Neural cell (in vitro differentiated cells): Measurements from ENCODE around the gene NINJ1. TPM values are rescaled to one million over a fixed set of nuclear protein-coding genes. Genes with fewer than 3 reads are reported as not detected.

ENCODE experiments used
- H2AFZ ChIP-seq: fragments of 200-600, 300-800 bp; sonication (generic), shearing (Covaris generic); 2 replicates; pipeline ENCODE4 v1.6.0; 2014; ENCODE audit warnings: low read depth, mild to moderate bottlenecking, antibody characterized with exemption, low read length, moderate library complexity
- H3F3A ChIP-seq: fragments of 200-600 bp; shearing (Covaris generic); 2 replicates; pipeline ENCODE4 v1.6.1; 2016; ENCODE audit warnings: mild to moderate bottlenecking, moderate library complexity, mixed read lengths, antibody characterized with exemption, low read length; ENCODE audit not compliant: insufficient read depth, poor library complexity, severe bottlenecking
- H3K27ac ChIP-seq: fragments of 200-600, 300-800 bp; sonication (generic), shearing (Covaris generic); 2 replicates; pipeline ENCODE4 v1.5.1; 2014; ENCODE audit warnings: mild to moderate bottlenecking, low read length, moderate library complexity
- H3K27me3 ChIP-seq: fragments of 300-800, 200-600 bp; sonication (generic), shearing (Covaris generic); 2 replicates; pipeline ENCODE4 v1.6.0; 2014; ENCODE audit warnings: mild to moderate bottlenecking, low read depth, low read length, moderate library complexity; ENCODE audit not compliant: insufficient read depth
- H3K36me3 ChIP-seq: fragments of 300-800, 200-600 bp; sonication (generic), shearing (Covaris generic); 2 replicates; pipeline ENCODE4 v1.5.1; 2014; ENCODE audit warnings: mild to moderate bottlenecking, antibody characterized with exemption, low read length, moderate library complexity; ENCODE audit not compliant: insufficient read depth
- H3K4me2 ChIP-seq: fragments of 300-800, 200-600 bp; sonication (generic), shearing (Covaris generic); 2 replicates; pipeline ENCODE4 v1.6.0; 2014; ENCODE audit warnings: mild to moderate bottlenecking, low read length
- H3K4me3 ChIP-seq: fragments of 300-800, 200-600 bp; sonication (generic), shearing (Covaris generic); 2 replicates; pipeline ENCODE4 v1.5.1; 2014; ENCODE audit warnings: mild to moderate bottlenecking, low read length, moderate library complexity
- H3K79me2 ChIP-seq: fragments of 200-600 bp; shearing (Covaris generic); replicated peaks from 2 replicates; pipeline ENCODE4 v1.6.0; 2014; ENCODE audit warnings: mild to moderate bottlenecking, low read length, moderate library complexity; ENCODE audit not compliant: insufficient read depth
- H3K9ac ChIP-seq: fragments of 300-800, 200-600 bp; sonication (generic), shearing (Covaris generic); 2 replicates; pipeline ENCODE4 v1.6.1; 2016; ENCODE audit warnings: mild to moderate bottlenecking, low read length, mixed read lengths
- H3K9me2 ChIP-seq: fragments of 200-600 bp; shearing (Covaris generic); 2 replicates; pipeline ENCODE4 v1.6.1; 2016; ENCODE audit warnings: mild to moderate bottlenecking, low read length, mixed read lengths; ENCODE audit not compliant: insufficient read depth
- H3K9me3 ChIP-seq: fragments of 200-600, 300-800 bp; sonication (generic), shearing (Covaris generic); 2 replicates; pipeline ENCODE4 v1.6.1; 2016; ENCODE audit warnings: mild to moderate bottlenecking, mixed run types, low read length, moderate library complexity, mixed read lengths
- H4K20me1 ChIP-seq: fragments of 200-600 bp; shearing (Covaris generic); 2 replicates; pipeline ENCODE4 v1.6.1; 2016; ENCODE audit warnings: mild to moderate bottlenecking, mixed run types; ENCODE audit not compliant: insufficient read depth
- EP300 ChIP-seq: fragments of 450-650 bp; conservative IDR thresholded peaks from 2 replicates; pipeline ENCODE4 v1.6.1; 2014; ENCODE audit warnings: antibody characterized with exemption, mild to moderate bottlenecking, moderate library complexity; ENCODE audit not compliant: poor library complexity, severe bottlenecking
- EZH2 ChIP-seq: fragments of 200-600, 300-800 bp; shearing (Covaris generic), sonication (generic); IDR thresholded peaks from 2 replicates; pipeline ENCODE4 v1.6.1; 2014; ENCODE audit warnings: antibody characterized with exemption, low read length, borderline replicate concordance, mild to moderate bottlenecking; ENCODE audit not compliant: insufficient read depth, poor library complexity, severe bottlenecking
- MXI1 ChIP-seq: fragments of 450-650 bp; conservative IDR thresholded peaks from 2 replicates; pipeline ENCODE4 v1.6.1; 2014; ENCODE audit warnings: antibody characterized with exemption, mild to moderate bottlenecking; ENCODE audit not compliant: poor library complexity, severe bottlenecking
- RAD21 ChIP-seq: fragments of 450-650 bp; conservative IDR thresholded peaks from 2 replicates; pipeline ENCODE4 v1.6.1; 2014; ENCODE audit warnings: antibody characterized with exemption, mild to moderate bottlenecking, moderate library complexity
- SMC3 ChIP-seq: fragments of 450-650 bp; conservative IDR thresholded peaks from 2 replicates; pipeline ENCODE4 v1.6.1; 2014; ENCODE audit warnings: antibody characterized with exemption, mild to moderate bottlenecking, moderate library complexity; ENCODE audit not compliant: poor library complexity
- TAF1 ChIP-seq: IDR thresholded peaks from 2 replicates; pipeline ENCODE4 v1.6.1; 2012; ENCODE audit warnings: low read depth
- polyA plus RNA-seq: library from polyadenylated mRNA; depleted of rRNA; stranded (reverse); fragments of >200 nt; gene quantifications from 2 replicates; pipeline ENCODE4 v1.2.3, GENCODE V29; 2014
- TF ChIP-seq, protein P1 (sequence below): IDR thresholded peaks from 2 replicates; pipeline ENCODE4 v1.6.1; 2012; ENCODE audit warnings: borderline replicate concordance
- TF ChIP-seq, protein P2 (sequence below): fragments of 450-650 bp; IDR thresholded peaks from 2 replicates; pipeline ENCODE4 v1.5.1; 2014; ENCODE audit warnings: antibody characterized with exemption, mild to moderate bottlenecking, moderate library complexity; ENCODE audit not compliant: poor library complexity, severe bottlenecking

Gene NINJ1
- polyA plus RNA-seq, 1 donor from 2014 or later = 2.7 TPM

GRCh38 chr9:93178851-93179786, 45.1 kb upstream of the NINJ1 start:
- Histone ChIP-seq H3K36me3 (no peaks in the 10 kb centered on the region), H3K27ac (no peak overlapping the region), H3K9ac (no peak overlapping the region), H4K20me1 (no peaks in the 10 kb centered on the region), H3F3A (no peaks in the 10 kb centered on the region), H3K27me3 (peaks cover 12% of the 10 kb centered on the region), H2AFZ (no peak overlapping the region), H3K9me2 (no peaks in the 10 kb centered on the region), H3K4me3 (no peak overlapping the region), H3K79me2 (no peaks in the 10 kb centered on the region), H3K9me3 (no peaks in the 10 kb centered on the region), H3K4me2 (no peak overlapping the region)
- no peak for TF ChIP-seq SMC3
- TF ChIP-seq, protein P1, sequence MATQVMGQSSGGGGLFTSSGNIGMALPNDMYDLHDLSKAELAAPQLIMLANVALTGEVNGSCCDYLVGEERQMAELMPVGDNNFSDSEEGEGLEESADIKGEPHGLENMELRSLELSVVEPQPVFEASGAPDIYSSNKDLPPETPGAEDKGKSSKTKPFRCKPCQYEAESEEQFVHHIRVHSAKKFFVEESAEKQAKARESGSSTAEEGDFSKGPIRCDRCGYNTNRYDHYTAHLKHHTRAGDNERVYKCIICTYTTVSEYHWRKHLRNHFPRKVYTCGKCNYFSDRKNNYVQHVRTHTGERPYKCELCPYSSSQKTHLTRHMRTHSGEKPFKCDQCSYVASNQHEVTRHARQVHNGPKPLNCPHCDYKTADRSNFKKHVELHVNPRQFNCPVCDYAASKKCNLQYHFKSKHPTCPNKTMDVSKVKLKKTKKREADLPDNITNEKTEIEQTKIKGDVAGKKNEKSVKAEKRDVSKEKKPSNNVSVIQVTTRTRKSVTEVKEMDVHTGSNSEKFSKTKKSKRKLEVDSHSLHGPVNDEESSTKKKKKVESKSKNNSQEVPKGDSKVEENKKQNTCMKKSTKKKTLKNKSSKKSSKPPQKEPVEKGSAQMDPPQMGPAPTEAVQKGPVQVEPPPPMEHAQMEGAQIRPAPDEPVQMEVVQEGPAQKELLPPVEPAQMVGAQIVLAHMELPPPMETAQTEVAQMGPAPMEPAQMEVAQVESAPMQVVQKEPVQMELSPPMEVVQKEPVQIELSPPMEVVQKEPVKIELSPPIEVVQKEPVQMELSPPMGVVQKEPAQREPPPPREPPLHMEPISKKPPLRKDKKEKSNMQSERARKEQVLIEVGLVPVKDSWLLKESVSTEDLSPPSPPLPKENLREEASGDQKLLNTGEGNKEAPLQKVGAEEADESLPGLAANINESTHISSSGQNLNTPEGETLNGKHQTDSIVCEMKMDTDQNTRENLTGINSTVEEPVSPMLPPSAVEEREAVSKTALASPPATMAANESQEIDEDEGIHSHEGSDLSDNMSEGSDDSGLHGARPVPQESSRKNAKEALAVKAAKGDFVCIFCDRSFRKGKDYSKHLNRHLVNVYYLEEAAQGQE = no peak

- Histone ChIP-seq H3K79me2 (no peaks in the 10 kb centered on the region), H3K9me2 (no peaks in the 10 kb centered on the region), H3K9ac (no peak overlapping the region), H3K27me3 (peaks cover 5% of the 10 kb centered on the region), H3K27ac (no peak overlapping the region), H4K20me1 (no peaks in the 10 kb centered on the region), H3F3A (no peaks in the 10 kb centered on the region), H3K4me3 (no peak overlapping the region), H2AFZ (no peak overlapping the region), H3K36me3 (no peaks in the 10 kb centered on the region), H3K4me2 (no peak overlapping the region), H3K9me3 (no peaks in the 10 kb centered on the region)
- no peak for TF ChIP-seq RAD21
- TF ChIP-seq EZH2 = no peak
- no peak for TF ChIP-seq EP300
- no peak for TF ChIP-seq SMC3
- TF ChIP-seq, protein P1 = no peak
- TF ChIP-seq, protein P2, sequence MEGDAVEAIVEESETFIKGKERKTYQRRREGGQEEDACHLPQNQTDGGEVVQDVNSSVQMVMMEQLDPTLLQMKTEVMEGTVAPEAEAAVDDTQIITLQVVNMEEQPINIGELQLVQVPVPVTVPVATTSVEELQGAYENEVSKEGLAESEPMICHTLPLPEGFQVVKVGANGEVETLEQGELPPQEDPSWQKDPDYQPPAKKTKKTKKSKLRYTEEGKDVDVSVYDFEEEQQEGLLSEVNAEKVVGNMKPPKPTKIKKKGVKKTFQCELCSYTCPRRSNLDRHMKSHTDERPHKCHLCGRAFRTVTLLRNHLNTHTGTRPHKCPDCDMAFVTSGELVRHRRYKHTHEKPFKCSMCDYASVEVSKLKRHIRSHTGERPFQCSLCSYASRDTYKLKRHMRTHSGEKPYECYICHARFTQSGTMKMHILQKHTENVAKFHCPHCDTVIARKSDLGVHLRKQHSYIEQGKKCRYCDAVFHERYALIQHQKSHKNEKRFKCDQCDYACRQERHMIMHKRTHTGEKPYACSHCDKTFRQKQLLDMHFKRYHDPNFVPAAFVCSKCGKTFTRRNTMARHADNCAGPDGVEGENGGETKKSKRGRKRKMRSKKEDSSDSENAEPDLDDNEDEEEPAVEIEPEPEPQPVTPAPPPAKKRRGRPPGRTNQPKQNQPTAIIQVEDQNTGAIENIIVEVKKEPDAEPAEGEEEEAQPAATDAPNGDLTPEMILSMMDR = no peak
- no peak for TF ChIP-seq TAF1
- TF ChIP-seq MXI1 = no peak
These were observed 43.6 kb upstream of the NINJ1 start for GRCh38 chr9:93177676-93178075.
